Midbrain (tissue), 1 donor: ENCODE measurements around the gene SLC9B2.

Experiments
- DNase-seq: peaks from one replicate; lab custom pipeline; 2025; lab: John Stamatoyannopoulos, UW

SLC9B2 gene

DNA sequence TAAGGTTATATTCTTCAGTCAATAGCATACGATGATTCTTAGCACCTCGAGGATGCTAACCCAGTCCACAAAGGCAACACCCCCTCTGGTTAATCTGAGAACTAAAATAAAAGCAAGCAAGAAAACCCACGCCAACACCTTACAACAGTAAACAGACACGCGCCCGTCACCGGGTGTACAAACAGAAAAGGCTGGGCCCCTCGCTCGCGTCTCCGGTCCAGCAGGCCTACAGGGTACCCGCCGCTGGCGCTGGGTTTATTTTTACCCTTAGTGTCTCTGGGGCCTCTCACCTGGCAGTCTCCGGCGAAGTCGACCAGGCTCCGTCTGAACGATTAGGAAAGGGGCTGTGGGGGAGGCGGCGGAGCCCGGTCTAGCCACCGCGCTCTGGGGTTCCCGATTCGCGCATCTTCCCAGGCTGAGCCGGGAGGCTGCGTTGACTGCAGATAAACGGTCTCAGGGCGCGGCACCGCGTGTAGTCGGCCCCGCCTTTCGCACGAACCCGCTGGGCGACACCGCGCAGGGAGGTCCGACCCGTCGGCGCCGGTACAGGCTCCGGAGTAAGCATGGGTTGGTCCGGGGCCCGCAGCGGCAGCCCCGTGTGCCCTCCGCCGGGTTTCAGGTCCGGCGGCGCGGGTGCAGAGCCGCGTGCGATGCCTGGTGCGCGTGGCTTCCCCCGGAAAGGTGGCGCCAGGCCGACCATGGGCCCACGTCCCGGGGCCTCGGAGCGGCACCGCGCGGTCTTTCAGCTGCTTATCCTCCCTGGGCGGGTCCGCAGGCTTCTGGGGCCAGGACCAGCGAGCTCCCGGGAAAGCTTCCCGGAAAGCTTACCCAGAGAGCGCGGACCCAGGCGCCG, 441 bp downstream of the SLC9B2 start:
- peak; percentile 56 for DNase-seq

DNA sequence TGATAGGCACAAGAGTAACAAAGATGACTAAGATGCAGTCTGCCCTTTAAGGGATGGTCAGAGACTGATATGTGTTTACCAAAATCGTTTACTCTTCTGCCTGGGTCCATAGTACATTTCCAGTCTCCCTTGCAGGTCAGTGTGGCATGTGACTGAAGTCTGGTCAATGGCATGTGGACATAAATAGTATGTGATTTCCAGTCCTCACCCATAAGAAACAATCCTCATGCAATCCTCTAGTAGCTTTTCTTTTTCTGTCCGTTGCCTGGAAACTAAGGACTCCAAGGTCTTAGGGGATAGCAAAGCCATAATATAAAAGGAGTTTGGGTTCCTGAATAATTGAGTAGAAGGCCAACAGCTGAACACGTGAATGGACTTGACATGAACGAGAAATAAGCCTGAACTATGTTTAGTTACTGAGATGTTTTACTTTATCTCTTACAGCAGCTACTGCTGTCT, 1.1 kb downstream of the SLC9B2 start:
- DNase-seq: no peak

DNA sequence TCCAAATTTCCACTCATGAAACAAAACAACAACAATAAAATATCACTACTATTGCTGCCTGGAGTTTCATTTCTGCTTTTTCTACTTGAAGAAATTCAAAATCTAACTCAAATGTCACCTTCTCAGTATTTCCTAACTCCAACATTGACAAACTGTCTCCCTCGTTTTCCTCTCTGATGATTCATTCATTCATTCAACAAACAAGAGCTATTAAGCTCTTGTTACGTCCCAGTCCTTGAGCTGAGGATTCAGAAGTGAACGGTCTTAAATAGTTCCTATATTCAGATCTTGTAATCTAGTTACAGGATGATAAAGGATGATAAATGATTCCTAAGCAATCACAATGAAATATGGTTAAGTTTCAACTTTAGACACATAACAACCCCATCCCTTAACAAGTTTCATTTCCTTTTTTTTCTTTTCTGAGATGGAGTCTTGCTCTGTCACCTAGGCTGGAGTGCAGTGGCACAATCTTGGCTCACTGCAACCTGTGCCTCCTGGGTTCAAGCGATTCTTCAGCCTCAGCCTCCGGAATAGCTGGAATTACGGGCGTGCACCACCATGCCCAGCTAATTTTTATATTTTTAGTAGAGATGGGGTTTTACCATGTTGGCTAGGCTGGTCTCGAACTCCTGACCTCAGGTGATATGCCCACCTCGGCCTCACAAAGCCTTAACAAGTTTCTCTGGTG, 1.7 kb downstream of the SLC9B2 start:
- DNase-seq: no peak

DNA sequence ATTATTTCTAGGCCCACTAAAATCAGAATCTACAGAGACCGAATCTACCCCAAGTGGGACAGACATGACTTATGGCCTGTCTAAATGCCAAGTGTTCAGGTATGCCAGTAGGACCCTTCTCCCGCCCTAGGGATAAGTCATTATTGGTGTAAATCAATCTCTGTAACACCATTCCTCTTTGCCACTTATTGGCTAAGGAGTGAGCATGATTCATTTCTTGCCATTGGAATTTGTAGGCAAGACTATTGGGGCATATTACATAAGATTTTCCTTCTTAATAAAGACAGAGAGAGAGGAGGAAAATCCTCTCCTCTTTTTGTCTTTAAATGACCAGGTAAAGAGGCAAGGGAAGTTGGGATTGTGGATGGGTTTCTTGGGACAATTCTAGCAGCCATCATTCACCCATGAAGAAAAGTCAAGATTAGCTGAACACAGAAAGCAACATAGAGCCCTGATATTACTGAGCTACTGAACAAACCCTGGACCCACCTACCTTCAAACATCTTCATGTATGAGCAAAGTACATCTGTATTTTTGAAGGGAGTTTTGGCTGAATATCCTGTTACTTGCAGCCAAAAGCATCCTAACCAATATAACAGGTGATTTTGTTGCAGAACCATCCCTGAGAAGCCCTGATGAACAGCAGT, 2.6 kb downstream of the SLC9B2 start:
- no peak for DNase-seq

DNA sequence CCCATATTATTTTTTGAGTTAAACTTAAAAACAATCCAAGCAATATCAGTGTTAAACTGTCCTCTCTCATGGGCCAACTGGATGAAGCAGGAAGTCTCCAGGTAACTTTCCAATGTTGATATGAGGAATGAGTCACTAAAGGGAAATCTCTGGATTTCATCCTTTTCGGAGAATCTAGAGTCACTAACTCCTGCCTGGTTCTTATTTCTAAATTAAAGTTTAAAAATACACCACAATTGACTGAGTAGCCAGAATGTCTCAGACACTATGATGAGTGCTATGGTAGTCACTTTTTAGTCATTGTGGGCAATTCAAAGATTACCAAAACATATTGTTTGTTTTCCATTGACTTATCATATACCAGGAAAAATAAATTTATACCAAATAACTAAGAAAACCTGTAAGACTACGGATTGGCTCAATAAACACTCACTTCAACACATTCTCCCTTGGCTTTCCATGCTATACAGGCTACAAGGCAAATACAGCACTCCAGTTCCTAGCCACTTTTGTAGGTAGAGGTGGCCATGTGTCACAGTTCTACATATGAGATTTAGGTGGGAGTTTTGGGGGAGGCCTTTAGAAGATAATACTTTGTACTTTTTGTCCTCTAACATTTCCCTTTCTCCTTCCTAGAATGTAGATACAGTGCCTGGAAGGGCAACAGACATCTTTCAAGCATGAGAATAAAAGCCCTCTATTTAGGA, 8.6 kb downstream of the SLC9B2 start:
- DNase-seq: no peak

DNA sequence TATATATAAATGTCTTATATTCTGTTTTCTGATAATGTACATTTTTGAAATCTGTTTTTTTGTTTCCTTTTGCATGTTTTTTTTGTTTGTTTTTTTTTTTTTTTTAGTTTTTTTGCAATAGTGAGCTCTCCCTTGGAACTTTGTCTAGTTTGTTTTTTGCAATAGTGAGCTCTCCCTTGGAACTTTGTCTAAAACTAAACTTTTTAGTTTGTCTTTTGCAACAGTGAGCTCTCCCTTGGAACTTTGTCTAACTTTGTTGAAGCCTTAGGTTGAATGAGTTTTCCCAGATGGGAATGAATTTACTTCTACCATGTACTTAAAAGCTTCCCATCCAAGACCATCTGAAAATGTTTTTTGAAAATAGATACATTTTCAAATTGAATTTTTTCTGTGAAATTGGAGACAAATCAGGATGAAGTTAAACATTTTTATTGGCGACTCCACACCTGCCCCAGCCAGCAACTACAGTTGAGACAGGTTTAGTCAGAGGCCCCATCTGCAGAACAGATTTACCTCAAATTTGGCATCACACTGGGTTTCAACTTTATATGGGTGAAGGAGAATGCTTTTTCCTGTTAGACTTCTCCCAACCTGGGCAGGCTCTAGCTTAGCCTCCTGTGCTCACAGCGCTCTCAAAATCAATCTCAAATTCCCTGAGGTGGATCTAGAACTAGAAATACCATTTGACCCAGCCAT, 16.0 kb downstream of the SLC9B2 start:
- DNase-seq: no peak

DNA sequence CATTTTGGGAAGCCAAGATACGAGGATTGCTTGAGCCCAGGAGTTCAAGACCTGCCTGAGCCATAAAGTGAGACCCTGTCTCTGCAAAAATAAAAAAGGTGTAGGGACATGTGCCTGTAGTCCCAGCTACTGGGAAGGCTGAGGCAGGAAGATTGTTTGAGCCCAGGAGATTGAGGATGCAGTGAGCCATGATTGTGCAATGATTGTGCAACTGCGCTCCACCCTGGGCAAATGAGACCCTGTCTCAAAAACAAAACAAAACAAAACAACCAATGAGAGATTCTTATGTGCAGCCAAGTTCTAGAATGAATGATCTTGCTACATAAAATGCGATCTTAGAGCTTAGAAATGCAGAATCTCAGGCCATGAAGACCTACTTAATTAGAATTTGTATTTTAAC, 22.5 kb downstream of the SLC9B2 start:
- DNase-seq: no peak

DNA sequence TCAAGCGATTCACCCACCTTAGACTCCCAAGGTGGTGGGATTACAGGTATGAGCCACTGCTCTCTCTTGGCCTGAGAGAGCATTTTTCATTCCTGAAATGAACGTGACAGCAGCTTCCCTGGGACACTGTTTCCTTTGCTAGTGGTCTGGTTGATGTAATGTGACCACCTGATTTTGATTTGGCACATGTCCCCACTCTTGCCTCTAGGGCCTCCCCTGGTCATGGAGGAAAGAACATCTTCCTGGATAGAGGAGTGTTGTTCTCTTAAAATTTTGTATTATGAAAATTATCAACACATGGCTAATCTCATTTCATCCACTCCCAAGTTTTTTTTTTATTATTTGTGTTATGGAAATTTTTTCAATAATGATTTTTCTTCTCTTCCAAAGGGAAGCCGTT, 23.8 kb downstream of the SLC9B2 start:
- DNase-seq: no peak

DNA sequence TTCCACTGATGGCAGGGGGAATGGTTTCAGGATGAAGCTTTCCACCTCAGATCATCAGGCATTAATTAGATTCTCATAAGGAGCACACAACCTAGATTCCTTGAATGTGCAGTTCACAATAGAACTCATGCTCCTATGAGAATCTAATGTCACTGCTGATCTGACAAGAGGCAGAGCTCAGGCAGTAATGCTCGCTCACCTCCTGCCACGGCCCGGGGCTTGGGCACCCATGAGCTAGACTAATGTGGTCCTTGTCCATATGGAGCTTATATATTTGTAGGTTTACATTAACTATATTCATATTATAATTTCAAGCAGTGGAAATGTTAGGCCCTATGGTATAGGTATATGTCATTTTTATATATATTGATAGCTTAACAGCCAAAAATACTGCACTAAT, 24.4 kb downstream of the SLC9B2 start:
- no peak for DNase-seq

DNA sequence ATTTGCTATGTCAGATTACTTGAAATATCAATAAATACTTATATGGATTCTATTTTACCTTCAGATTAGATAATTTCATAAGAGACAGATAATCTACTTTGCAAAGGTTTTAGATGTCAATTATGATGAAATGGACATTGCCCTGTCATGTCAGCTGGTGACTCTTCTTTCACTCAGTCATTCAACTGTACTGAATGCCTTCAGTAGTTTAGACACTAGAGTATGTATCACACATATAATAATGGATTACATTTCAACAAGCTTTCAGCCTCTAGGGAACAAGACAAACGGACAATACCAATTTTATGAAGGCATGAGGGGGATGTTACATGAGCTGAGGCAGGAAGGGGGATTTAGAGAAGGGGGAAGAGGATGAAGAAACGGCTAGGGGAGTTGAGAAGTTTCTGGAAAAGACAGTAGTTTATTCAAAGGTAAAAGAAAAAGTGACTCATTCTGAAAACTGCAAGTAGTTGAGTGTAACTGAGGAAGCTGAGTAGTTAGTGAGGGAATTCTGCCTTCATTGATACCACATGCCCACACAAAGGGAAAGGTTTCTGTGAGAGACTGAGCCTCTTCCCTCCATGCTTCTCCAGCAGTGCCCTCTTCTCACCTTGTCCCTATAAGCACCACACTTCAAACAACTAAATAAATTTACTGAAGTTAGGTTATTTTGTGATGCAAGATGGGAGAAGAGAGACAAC, 25.7 kb downstream of the SLC9B2 start:
- DNase-seq: no peak

DNA sequence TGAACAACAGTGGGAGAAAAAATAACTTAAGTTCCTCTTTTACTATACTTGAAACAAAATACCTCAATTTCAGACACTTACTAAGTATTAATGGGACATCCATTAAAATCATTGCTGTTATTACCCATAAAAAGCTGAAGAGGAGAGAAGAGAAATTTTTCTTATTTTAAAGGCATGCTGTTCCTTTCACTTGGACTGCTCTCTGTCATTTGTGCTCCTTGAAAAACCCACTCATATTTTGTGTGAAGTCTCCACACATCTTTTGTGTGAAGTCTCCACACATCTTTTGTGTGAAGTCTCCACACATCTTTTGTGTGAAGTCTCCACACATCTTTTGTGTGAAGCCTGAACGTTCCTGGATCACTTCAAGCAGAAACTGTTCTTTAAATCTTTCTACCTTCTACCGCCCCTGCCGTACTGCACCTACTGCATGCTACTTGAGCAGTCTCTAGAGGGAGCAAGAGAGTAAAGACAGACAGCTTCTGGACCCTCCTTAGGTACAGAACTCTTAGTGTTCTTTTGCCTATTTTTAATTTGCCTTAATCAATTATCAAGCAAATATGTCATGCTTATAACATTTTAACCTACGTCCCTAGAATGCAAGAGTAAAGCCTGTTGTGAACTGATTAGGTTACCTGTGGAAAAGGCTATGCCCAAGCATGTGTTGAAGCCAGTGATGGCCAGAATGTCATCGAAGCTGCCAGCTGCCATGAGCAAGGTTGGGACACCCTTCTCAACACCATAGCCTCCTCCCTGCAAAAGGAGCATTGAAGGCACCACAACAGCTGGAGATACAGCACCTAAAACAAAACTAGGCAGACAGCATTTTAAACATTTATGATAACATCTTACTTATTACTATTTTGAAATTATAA, 29.9 kb downstream of the SLC9B2 start:
- peak; percentile 23 for DNase-seq

DNA sequence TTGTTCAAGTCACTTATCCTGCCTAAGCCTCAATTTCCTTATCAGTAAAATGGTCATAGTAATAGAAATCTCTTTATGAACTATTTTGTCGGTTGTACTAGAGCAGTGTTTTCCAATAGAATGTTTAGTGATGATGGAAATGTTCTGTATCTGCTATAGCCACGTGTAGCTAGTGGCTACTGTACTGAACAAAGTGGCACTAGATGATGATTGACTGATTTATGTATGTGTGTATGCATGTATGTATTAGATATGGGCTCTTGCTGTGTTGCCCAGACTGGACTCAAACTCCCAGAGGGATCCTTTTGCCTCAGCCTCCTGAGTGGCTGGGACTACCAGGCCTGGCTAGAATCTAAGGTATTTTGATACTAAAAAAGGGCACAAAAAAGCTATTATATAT, 32.4 kb downstream of the SLC9B2 start:
- no peak for DNase-seq

DNA sequence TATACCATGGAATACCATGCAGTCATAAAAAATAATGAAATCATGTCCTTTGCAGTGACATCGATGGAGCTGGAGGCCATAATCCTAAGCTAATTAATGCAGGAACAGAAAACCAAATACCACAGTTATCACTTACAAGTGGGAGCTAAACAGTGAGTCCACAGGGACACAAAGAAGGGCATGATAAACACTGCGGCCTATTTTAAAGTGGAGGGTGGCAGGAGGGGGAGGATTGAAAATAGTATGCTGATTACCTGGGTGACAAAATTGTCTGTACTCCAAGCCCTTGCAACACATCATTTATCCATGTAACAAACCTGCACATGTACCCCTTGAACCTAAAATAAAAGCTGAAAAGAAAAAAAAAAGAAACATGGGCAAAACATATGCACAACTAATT, 40.4 kb downstream of the SLC9B2 start:
- DNase-seq: no peak

DNA sequence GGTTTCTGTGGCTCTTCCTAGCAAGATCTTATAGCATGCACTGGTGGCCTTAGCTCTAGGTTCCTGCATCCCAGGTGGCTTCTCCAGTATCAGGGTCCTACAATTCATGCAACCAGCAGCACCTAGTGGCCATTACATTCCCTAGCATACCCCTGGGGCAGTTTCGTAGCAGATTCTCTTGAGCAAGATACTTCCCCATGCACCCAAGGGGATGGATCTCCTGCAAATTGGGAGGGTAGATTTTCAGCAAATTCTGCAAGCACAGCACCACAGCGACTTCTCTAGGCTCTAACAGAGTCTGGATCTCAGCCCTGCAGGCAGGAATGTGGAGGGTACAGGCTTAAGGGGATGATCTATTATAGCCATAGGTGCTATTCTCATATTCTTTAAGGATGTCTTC, 44.0 kb downstream of the SLC9B2 start:
- DNase-seq: no peak

DNA sequence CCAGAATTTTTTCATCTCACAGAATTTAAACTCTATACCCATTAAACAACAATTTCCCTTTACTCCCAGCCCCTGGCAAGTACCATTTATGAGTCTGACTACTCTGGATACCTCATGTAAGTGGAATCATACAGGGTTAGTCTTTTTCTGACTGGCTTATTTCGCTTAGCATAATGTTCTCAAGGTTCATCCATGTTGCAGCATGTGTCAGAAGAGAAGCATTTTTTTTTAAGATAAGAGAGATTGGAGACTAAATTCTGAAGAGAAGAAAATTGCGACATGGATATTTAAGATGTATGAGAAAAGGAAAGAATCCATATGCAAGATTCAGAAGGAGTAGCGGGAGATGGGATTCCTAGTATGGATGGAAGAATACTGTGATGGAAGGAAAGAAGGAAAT, 45.8 kb downstream of the SLC9B2 start:
- DNase-seq: no peak

DNA sequence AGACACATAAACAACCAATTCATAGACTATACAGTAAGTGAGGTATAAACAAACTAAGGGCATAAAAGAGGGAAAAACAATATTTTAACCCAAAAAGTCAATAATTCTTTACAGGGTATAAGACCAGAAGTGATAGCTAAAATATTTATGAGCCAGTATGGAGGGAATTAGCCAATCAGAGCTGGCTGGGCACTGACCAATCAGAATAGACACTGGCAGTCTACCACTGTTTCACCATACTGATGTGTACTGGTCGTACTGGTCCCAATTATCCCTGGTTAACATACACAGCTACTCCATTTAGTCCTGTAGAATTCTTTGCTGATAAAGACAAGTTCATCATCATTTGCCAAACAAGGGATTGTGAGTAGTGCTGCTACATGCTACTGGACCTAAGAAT, 47.3 kb downstream of the SLC9B2 start:
- no peak for DNase-seq

DNA sequence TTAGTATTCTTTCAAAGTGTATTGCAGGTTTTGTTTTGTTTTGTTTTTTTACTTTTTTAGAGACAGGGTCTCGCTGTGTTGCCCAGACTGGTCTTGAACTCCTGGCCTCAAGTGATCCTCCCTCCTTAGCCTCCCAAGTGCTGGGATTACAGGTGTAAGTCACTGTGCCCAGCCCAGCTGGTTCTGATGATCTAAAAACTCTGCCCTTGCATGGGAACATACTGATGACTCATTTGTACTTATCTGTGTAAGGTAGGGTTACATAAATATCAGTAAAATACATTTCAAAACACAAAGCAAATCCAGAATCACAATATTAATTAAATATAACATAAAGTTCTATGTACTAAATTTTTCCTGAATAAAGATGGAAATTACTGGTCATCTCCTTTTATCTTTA, 49.7 kb downstream of the SLC9B2 start:
- DNase-seq: no peak

DNA sequence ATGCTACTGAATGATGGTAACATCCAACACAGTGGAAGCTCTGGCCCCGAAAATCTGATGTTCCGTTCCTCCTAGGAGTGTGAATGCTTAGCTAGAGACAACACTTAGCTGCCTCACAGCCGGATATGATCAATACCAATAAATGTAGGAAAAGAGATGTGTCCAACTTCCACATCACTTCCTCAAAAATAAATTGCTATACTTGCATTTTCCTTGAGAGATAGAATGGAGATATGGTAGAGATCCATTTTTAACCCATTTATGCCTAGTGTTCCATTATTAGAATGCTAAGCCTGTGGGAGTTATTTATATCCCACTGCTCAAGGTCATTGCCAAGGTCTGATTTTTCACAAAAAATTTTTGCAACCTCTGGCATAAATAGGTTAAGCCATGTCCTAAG, 51.6 kb downstream of the SLC9B2 start:
- no peak for DNase-seq

DNA sequence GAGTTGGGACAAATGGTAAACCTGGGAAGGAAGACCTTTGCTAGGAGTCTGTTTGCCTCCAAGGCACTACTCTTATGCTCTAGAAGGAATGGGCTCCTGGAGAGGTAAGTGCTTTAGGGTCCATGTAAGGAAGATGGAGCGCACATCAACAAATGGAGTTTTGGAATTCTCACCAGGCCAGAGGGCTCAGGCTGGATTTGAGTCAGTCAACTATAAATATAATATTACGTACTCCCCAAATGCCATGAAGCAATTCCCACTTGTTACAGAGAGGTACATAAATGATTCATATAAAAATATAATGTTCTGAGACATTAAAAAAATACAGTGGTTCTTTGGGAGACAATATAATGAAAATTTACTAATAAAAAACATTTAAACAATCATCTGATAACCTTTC, 55.4 kb downstream of the SLC9B2 start:
- DNase-seq: no peak
